HepG2 (cell line): ENCODE data around the gene NEURL1B. TPM values are rescaled to one million over a fixed set of nuclear protein-coding genes. Genes with fewer than 3 reads are reported as not detected.
A peak's percentile ranks its signal among the peaks of the same experiment; 100 is the strongest.

Experiments
- ASH2L ChIP-seq: fragments of 300-600, 200-600 bp; sonication (generic); IDR thresholded peaks from 2 replicates; pipeline ENCODE4 v1.7.0; 2017; ENCODE audit warnings: low read depth, mild to moderate bottlenecking, moderate library complexity, mixed read lengths, low read length; ENCODE audit not compliant: insufficient read length
- DZIP1 ChIP-seq: sonication (generic); formaldehyde crosslinking; IDR thresholded peaks from 2 replicates; pipeline ENCODE4 v1.5.0; 2020; ENCODE audit warnings: mild to moderate bottlenecking, missing genetic modification reagents
- FOXA1 ChIP-seq, 2 experiments: fragments of 450-650 bp in 1 of 2; sonication (generic) in 1 of 2; formaldehyde crosslinking in 1 of 2; IDR thresholded peaks; 2 replicates each; pipeline versions ENCODE4 v1.4.0 to v1.6.1; 2016 to 2020; ENCODE audit warnings: missing genetic modification reagents in 1 of 2
- FOXC1 ChIP-seq: sonication (generic); formaldehyde crosslinking; IDR thresholded peaks from 2 replicates; pipeline ENCODE4 v1.8.0; 2022; ENCODE audit warnings: mild to moderate bottlenecking, missing genetic modification reagents, borderline replicate concordance
- HMGXB3 ChIP-seq: sonication (generic); formaldehyde crosslinking; IDR thresholded peaks from 2 replicates; pipeline ENCODE4 v1.4.0; 2020; ENCODE audit warnings: missing genetic modification reagents, borderline replicate concordance
- HNF1A ChIP-seq, 2 experiments: sonication (generic) in 1 of 2; formaldehyde crosslinking in 1 of 2; IDR thresholded peaks; 2 replicates each; pipeline versions ENCODE4 v1.4.0 to v1.6.1; 2016 to 2020; ENCODE audit warnings: borderline replicate concordance in 1 of 2, low read depth in 1 of 2, mild to moderate bottlenecking in 1 of 2, missing genetic modification reagents in 1 of 2
- KLF11 ChIP-seq: IDR thresholded peaks from 2 replicates; pipeline ENCODE4 v1.6.1; 2016; ENCODE audit warnings: missing compliant biosample characterization
- SRSF4 ChIP-seq: fragments of 200-400 bp; formaldehyde crosslinking; IDR thresholded peaks from one replicate; pipeline ENCODE4 v1.6.1; 2018; ENCODE audit warnings: mild to moderate bottlenecking, low read depth, low read length, moderate library complexity; ENCODE audit not compliant: poor library complexity, severe bottlenecking
- THYN1 ChIP-seq: sonication (generic); formaldehyde crosslinking; IDR thresholded peaks from 2 replicates; pipeline ENCODE4 v1.8.1; 2023; ENCODE audit warnings: low read depth, mild to moderate bottlenecking, moderate library complexity, missing genetic modification reagents, borderline replicate concordance
- ZNF138 ChIP-seq: sonication (generic); formaldehyde crosslinking; IDR thresholded peaks from 2 replicates; pipeline ENCODE4 v1.5.0; 2020; ENCODE audit warnings: mild to moderate bottlenecking, low read depth, missing genetic modification reagents
- ZNF232 ChIP-seq: sonication (generic); formaldehyde crosslinking; IDR thresholded peaks from 2 replicates; pipeline ENCODE4 v1.4.0; 2020; ENCODE audit warnings: missing genetic modification reagents, borderline replicate concordance
- ZNF44 ChIP-seq: sonication (generic); formaldehyde crosslinking; IDR thresholded peaks from 2 replicates; pipeline ENCODE4 v1.5.1; 2020; ENCODE audit warnings: mild to moderate bottlenecking, missing genetic modification reagents
- polyA plus RNA-seq, 8 experiments: library from polyadenylated mRNA; depleted of rRNA in 3 of 8; stranded (reverse) in 7 of 8; unstranded in 1 of 8; fragments of >200 nt; fragmentation: Illumina TruSeq in 4 of 8; extraction: Trizol in 4 of 8; gene quantifications; 2 replicates each; pipeline versions ENCODE4 v1.2.1 to v1.2.3, GENCODE V29; 2011 to 2016; ENCODE audit warnings: low read depth in 4 of 8, missing spikeins in 1 of 8, mixed read lengths in 1 of 8; ENCODE audit not compliant: insufficient read depth in 1 of 8
- total RNA-seq, 5 experiments: library from RNA; depleted of rRNA; stranded (reverse); fragments of >200 nt; fragmentation: Illumina TruSeq; extraction: Trizol; gene quantifications; 2 replicates each; pipeline ENCODE4 v1.2.3, GENCODE V29; 2016; ENCODE audit warnings: low read depth in 1 of 5

Gene NEURL1B
- total and polyA plus RNA-seq, 2 of the 13 experiments (the other 11 are each of a cell fraction or from before 2014, with no cell fraction given) = 0.09 to 0.13 TPM

GRCh38 chr5:172727551-172727950 is 86.5 kb downstream of the NEURL1B start (continued):
- no peak for TF ChIP-seq ZNF44
- no peak for TF ChIP-seq ASH2L
- no peak for TF ChIP-seq SRSF4
- TF ChIP-seq ZNF232 (CRISPR knock-in tag) = no peak
- TF ChIP-seq KLF11 (CRISPR knock-in tag) = no peak
- TF ChIP-seq FOXA1 (IDR thresholded peaks at IDR 0.05) = no peak
- TF ChIP-seq FOXA1 (CRISPR knock-in tag; IDR thresholded peaks at IDR 0.05) = 0 out of 2 replicates have a peak, but pooled peaks have one; percentile 34
- no peak for TF ChIP-seq DZIP1 (CRISPR knock-in tag)
- TF ChIP-seq THYN1 (CRISPR knock-in tag) = no peak
- TF ChIP-seq ZNF138 (CRISPR knock-in tag) = no peak
- TF ChIP-seq HMGXB3 (CRISPR knock-in tag) = no peak
- no peak for TF ChIP-seq FOXC1 (CRISPR knock-in tag)
- TF ChIP-seq HNF1A (IDR thresholded peaks at IDR 0.05; ENCODE audit: low read depth) = peak; percentile 53; the same call in 1 of the 2 replicates
- TF ChIP-seq HNF1A (CRISPR knock-in tag; IDR thresholded peaks at IDR 0.05; ENCODE audit: borderline replicate concordance) = no peak
